SU-DHL-6 (cell line): Measurements from ENCODE around the gene MTF1.

Experiments
- H2AFZ ChIP-seq: fragments of 200-600 bp; sonication (generic); 2 replicates; pipeline ENCODE4 v1.6.1; 2014; ENCODE audit warnings: low read depth, mild to moderate bottlenecking, moderate library complexity, mixed read lengths, antibody characterized with exemption, low read length; ENCODE audit not compliant: severe bottlenecking
- H3F3A ChIP-seq: fragments of 200-600 bp; shearing (Covaris generic); 2 replicates; pipeline ENCODE4 v1.6.0; 2016; ENCODE audit warnings: antibody characterized with exemption, mild to moderate bottlenecking; ENCODE audit not compliant: insufficient read depth
- H3K27ac ChIP-seq: fragments of 200-600 bp; sonication (generic); 2 replicates; pipeline ENCODE4 v1.5.1; 2016; ENCODE audit warnings: low read depth, mild to moderate bottlenecking, low read length, moderate library complexity, mixed read lengths
- H3K27me3 ChIP-seq: fragments of 200-600 bp; sonication (generic), shearing (Covaris generic); 2 replicates; pipeline ENCODE4 v1.6.0; 2014; ENCODE audit warnings: mild to moderate bottlenecking, low read length
- H3K36me3 ChIP-seq: fragments of 200-600 bp; sonication (generic); 2 replicates; pipeline ENCODE4 v1.6.1; 2014; ENCODE audit warnings: mild to moderate bottlenecking, low read length, mixed read lengths
- H3K4me2 ChIP-seq: fragments of 300-600, 200-600 bp; shearing (Covaris generic), sonication (generic); 2 replicates; pipeline ENCODE4 v1.6.0; 2014; ENCODE audit warnings: low read length, low read depth, mild to moderate bottlenecking; ENCODE audit not compliant: poor library complexity, severe bottlenecking
- H3K4me3 ChIP-seq: fragments of 200-600 bp; sonication (generic); 2 replicates; pipeline ENCODE4 v1.5.1; 2014; ENCODE audit warnings: antibody characterized with exemption, low read length, mild to moderate bottlenecking, mixed read lengths; ENCODE audit not compliant: insufficient read depth, poor library complexity, severe bottlenecking
- H3K79me2 ChIP-seq: fragments of 200-600 bp; sonication (generic); 2 replicates; pipeline ENCODE4 v1.6.1; 2014; ENCODE audit warnings: mild to moderate bottlenecking, low read length, moderate library complexity; ENCODE audit not compliant: insufficient read depth
- H3K9ac ChIP-seq: fragments of 200-600 bp; sonication (generic); 2 replicates; pipeline ENCODE4 v1.7.0; 2014; ENCODE audit warnings: mild to moderate bottlenecking, low read length
- H3K9me2 ChIP-seq: fragments of 200-600 bp; sonication (generic); replicated peaks from 2 replicates; pipeline ENCODE4 v1.6.1; 2014; ENCODE audit warnings: low read length; ENCODE audit not compliant: insufficient read depth
- H3K9me3 ChIP-seq: fragments of 200-600 bp; sonication (generic); 2 replicates; pipeline ENCODE4 v1.6.1; 2014; ENCODE audit warnings: low read length, mixed read lengths; ENCODE audit not compliant: insufficient read depth
- H4K20me1 ChIP-seq: fragments of 200-600 bp; sonication (generic); 2 replicates; pipeline ENCODE4 v1.6.1; 2014; ENCODE audit warnings: low read depth, mild to moderate bottlenecking, antibody characterized with exemption, low read length, moderate library complexity, mixed read lengths
- EZH2phosphoT487 ChIP-seq: fragments of 200-600 bp; sonication (generic), shearing (Covaris generic); conservative IDR thresholded peaks from 2 replicates; pipeline ENCODE4 v1.6.1; 2018; ENCODE audit warnings: mild to moderate bottlenecking, antibody characterized with exemption, low read length, moderate library complexity, mixed read lengths
- TF ChIP-seq, protein P1 (sequence below): fragments of 200-600 bp; sonication (generic); IDR thresholded peaks from one replicate; pipeline ENCODE4 v1.5.1; 2017; ENCODE audit warnings: antibody characterized with exemption, mild to moderate bottlenecking, low read length, moderate library complexity; ENCODE audit not compliant: insufficient read depth, poor library complexity, severe bottlenecking

The MTF1 gene

GRCh38 chr1:37765916-37766664, 93.3 kb downstream of the MTF1 start:
- Histone ChIP-seq H4K20me1 (no peaks in the 10 kb centered on the region), H3K27me3 (no peaks in the 10 kb centered on the region; the same call in 1 of the 2 replicates), H3K36me3 (no peaks in the 10 kb centered on the region), H3K4me3 (no peak overlapping the region), H2AFZ (peak overlapping the region; percentile 63), H3K79me2 (no peaks in the 10 kb centered on the region), H3F3A (no peaks in the 10 kb centered on the region), H3K27ac (no peak overlapping the region), H3K9me2 (no peaks in the 10 kb centered on the region), H3K4me2 (peak overlapping the region; percentile 50), H3K9ac (peak overlapping the region; percentile 3; the same call in 1 of the 2 replicates), H3K9me3 (no peaks in the 10 kb centered on the region)
- TF ChIP-seq, protein P1, sequence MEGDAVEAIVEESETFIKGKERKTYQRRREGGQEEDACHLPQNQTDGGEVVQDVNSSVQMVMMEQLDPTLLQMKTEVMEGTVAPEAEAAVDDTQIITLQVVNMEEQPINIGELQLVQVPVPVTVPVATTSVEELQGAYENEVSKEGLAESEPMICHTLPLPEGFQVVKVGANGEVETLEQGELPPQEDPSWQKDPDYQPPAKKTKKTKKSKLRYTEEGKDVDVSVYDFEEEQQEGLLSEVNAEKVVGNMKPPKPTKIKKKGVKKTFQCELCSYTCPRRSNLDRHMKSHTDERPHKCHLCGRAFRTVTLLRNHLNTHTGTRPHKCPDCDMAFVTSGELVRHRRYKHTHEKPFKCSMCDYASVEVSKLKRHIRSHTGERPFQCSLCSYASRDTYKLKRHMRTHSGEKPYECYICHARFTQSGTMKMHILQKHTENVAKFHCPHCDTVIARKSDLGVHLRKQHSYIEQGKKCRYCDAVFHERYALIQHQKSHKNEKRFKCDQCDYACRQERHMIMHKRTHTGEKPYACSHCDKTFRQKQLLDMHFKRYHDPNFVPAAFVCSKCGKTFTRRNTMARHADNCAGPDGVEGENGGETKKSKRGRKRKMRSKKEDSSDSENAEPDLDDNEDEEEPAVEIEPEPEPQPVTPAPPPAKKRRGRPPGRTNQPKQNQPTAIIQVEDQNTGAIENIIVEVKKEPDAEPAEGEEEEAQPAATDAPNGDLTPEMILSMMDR, result peak; percentile 20
- no peak for TF ChIP-seq EZH2phosphoT487

DNA sequence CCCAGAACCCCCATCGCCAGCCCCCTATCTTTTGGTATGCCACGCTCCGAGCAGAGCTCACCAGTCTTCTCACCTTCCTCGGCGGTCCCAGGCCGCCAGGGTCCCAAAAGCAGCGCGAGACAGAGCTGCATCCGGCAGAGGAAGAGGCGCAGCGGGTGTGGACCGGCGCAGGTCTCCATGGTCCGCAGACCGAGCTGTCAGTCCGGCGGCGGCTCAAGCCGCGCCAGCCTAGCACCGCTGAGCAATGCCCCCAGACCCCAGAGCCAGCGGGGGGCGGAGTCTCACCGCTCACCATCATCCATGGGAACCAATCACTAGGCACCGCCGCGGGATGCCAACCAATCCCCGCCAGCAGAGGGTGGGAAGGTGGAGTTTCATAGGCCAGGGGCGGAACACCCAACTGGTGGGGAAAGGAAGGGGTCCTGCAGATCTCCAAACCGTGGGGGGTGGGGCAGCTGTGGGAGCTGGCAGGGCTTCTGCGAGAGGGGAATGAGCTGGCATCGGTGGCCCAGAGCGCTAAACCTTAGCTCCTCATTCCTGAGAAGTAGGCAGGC, 94.4 kb downstream of the MTF1 start, which contains the start of gene EPHA10:
TSS of gene EPHA10 (minus strand) at position 233 of the 554 bp plus-strand sequence. CDS start at position 179, 54 bp downstream.
- Histone ChIP-seq H3K79me2 (no peaks in the 10 kb centered on the region), H3K9ac (peak within 1 kb of the TSS; percentile 3; the same call in 1 of the 2 replicates), H3K36me3 (no peaks in the 10 kb centered on the region), H3K4me3 (no peak within 1 kb of the TSS), H3K27ac (no peak within 1 kb of the TSS), H3K9me3 (no peaks in the 10 kb centered on the region), H3K4me2 (peak within 1 kb of the TSS; percentile 50), H3K9me2 (no peaks in the 10 kb centered on the region), H3F3A (no peaks in the 10 kb centered on the region), H2AFZ (peak within 1 kb of the TSS; percentile 63), H3K27me3 (no peaks in the 10 kb centered on the region; the same call in 1 of the 2 replicates), H4K20me1 (no peaks in the 10 kb centered on the region)
- TF ChIP-seq EZH2phosphoT487, result no peak
- TF ChIP-seq, protein P1, result no peak

- H3K27me3 ChIP-seq, result no peaks in the 10 kb centered on the region; the same call in 1 of the 2 replicates
- no peaks in the 10 kb centered on the region for H4K20me1 ChIP-seq
- no peak overlapping the region for H3K9ac ChIP-seq
- no peaks in the 10 kb centered on the region for H3K9me3 ChIP-seq
- no peaks in the 10 kb centered on the region for H3K9me2 ChIP-seq
- TF ChIP-seq, protein P1, result no peak
- no peak for TF ChIP-seq EZH2phosphoT487
- H2AFZ ChIP-seq, result no peak overlapping the region
- H3F3A ChIP-seq, result no peaks in the 10 kb centered on the region
- H3K27ac ChIP-seq, result no peak overlapping the region
- H3K4me3 ChIP-seq, result no peak overlapping the region
- no peaks in the 10 kb centered on the region for H3K36me3 ChIP-seq
- no peak overlapping the region for H3K4me2 ChIP-seq
- no peaks in the 10 kb centered on the region for H3K79me2 ChIP-seq
These were observed 95.0 kb downstream of the MTF1 start for GRCh38 chr1:37764414-37764825.
